HL-60 (cell line): ENCODE measurements around the gene ZMAT5.

Experiments used
- POLR2AphosphoS5 ChIP-seq: IDR thresholded peaks from 2 replicates; pipeline ENCODE4 v1.6.1; 2012; ENCODE audit warnings: low read depth
- TF ChIP-seq, protein P1 (sequence below): IDR thresholded peaks from one replicate; pipeline ENCODE4 v1.5.1; 2011; ENCODE audit warnings: low read length, control low read depth, inconsistent platforms; ENCODE audit not compliant: insufficient read depth

- TF ChIP-seq, protein P1, sequence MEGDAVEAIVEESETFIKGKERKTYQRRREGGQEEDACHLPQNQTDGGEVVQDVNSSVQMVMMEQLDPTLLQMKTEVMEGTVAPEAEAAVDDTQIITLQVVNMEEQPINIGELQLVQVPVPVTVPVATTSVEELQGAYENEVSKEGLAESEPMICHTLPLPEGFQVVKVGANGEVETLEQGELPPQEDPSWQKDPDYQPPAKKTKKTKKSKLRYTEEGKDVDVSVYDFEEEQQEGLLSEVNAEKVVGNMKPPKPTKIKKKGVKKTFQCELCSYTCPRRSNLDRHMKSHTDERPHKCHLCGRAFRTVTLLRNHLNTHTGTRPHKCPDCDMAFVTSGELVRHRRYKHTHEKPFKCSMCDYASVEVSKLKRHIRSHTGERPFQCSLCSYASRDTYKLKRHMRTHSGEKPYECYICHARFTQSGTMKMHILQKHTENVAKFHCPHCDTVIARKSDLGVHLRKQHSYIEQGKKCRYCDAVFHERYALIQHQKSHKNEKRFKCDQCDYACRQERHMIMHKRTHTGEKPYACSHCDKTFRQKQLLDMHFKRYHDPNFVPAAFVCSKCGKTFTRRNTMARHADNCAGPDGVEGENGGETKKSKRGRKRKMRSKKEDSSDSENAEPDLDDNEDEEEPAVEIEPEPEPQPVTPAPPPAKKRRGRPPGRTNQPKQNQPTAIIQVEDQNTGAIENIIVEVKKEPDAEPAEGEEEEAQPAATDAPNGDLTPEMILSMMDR, result no peak
- TF ChIP-seq POLR2AphosphoS5, result no peak
Observed at GRCh38 chr22:29690476-29690875, 76.3 kb downstream of the ZMAT5 start.
